ENCODE measurements around the gene FSHB. TPM values are rescaled to one million over a fixed set of nuclear protein-coding genes. Genes with fewer than 3 reads are reported as not detected.
"Not testable (repeated sequence)": the region's sequence is repeated elsewhere in the genome, so short reads cannot be mapped to it uniquely, and the experiment has no call there.

Gene FSHB
- total RNA-seq, 4 donors from 2014 or later: not detected

DNA sequence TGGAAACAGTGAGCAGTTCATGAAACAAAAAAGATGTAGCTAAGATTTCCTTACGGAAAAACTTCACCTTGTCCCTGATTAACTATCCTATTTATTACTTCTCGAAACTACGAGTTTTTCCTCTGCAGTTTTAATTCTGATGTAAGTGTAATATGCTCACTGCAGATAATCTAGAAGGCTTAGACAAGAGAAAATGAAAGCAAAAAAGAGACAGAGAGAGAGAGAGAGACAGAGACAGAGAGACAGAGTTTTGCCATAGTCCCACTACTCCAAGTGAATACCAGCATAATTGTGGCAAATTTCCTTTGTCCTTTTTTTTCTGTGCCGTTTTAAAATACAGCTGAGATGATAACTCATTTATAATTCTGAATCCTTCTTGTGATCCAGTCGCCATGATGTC lies 24.8 kb downstream of the FSHB start:
- H3K4me3 ChIP-seq (ENCODE audit: low read depth, poor library complexity, severe bottlenecking): no peak overlapping the region
- 67 to 70% methylated on average over 5 of the region's 5 CpGs for WGBS, 2 donors
- intact Hi-C loops (cut with DNase I; ENCODE audit: low total_unique reads): no loop called here
- TF ChIP-seq, protein P1, sequence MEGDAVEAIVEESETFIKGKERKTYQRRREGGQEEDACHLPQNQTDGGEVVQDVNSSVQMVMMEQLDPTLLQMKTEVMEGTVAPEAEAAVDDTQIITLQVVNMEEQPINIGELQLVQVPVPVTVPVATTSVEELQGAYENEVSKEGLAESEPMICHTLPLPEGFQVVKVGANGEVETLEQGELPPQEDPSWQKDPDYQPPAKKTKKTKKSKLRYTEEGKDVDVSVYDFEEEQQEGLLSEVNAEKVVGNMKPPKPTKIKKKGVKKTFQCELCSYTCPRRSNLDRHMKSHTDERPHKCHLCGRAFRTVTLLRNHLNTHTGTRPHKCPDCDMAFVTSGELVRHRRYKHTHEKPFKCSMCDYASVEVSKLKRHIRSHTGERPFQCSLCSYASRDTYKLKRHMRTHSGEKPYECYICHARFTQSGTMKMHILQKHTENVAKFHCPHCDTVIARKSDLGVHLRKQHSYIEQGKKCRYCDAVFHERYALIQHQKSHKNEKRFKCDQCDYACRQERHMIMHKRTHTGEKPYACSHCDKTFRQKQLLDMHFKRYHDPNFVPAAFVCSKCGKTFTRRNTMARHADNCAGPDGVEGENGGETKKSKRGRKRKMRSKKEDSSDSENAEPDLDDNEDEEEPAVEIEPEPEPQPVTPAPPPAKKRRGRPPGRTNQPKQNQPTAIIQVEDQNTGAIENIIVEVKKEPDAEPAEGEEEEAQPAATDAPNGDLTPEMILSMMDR (IDR thresholded peaks at IDR 0.05): no peak
- TF ChIP-seq POLR2A (IDR thresholded peaks at IDR 0.05): no peak
- no peak for DNase-seq (ENCODE audit: low spot score in 2 of 2)

DNA sequence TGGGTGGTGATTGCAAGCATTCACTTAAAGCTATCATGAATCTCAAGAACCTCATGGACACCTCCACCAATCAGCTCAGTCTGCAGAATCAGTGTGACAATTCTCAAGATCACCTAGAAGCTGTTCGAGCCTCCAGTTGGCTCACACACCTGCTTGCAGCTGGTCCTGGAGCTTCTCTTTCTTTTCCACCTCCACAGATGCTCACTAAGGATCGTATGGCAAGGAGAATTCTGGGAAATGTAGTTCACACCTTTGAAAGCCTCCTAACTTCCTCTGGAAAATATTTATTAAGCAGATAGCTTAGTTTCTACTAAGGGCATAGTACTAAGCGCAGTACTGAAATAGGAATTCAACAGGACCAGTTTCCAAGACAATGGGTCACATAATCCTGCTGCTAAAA lies 26.2 kb downstream of the FSHB start:
- no peak overlapping the region for H3K4me3 ChIP-seq (ENCODE audit: low read depth, poor library complexity, severe bottlenecking)
- WGBS, 2 donors: 62 to 70% methylated on average over 3 of the region's 3 CpGs
- DNase-seq (ENCODE audit: low spot score in 2 of 2): no peak
- TF ChIP-seq, protein P1 (IDR thresholded peaks at IDR 0.05): no peak
- TF ChIP-seq POLR2A (IDR thresholded peaks at IDR 0.05): no peak
- intact Hi-C loops (cut with DNase I; ENCODE audit: low total_unique reads): no loop called here

DNA sequence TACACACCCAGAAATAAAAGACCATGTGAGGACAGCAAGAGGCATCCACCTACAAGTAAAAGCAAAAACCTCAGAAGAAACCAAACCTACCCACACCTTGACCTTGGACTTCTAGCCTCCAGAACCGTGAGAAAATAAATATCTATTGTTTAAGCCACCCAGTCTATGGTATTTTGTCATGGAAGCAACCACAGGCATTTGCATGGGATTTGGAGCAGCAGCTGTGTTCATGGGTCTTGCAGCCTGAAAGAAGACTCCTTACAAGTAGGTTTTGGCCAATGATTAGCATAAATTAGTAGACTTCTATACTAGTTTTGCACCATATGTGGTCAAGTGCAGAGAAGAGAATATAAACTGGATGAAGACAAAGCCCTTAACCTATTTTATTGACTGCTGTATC lies 27.9 kb downstream of the FSHB start:
- WGBS, 2 donors: 32 to 48% methylated on average over 1 of the region's 1 CpG
- H3K4me3 ChIP-seq (ENCODE audit: low read depth, poor library complexity, severe bottlenecking): no peak overlapping the region
- TF ChIP-seq, protein P1 (IDR thresholded peaks at IDR 0.05): no peak
- TF ChIP-seq POLR2A (IDR thresholded peaks at IDR 0.05): no peak
- intact Hi-C loops (cut with DNase I; ENCODE audit: low total_unique reads): no loop called here
- no peak for DNase-seq (ENCODE audit: low spot score in 2 of 2)

DNA sequence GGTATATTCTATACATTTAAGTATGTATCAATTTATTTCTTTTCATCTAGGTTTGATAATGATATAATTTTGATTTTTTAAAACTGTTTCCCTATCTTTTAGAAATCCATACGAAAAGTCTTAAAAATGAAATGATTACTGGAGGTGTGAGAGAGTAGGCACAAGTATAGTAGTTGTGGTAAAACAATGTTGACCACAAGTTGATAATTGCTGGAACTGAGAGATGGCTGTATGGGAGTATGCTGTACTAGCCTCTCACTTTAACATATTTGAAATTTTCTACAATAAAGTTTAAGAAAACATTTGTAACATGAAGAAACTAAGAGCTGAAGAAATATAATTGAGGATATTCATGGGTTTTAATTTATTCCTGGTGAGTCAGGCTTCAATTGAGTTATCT lies 30.0 kb downstream of the FSHB start:
- no peak for TF ChIP-seq POLR2A (IDR thresholded peaks at IDR 0.05)
- TF ChIP-seq, protein P1 (IDR thresholded peaks at IDR 0.05): no peak
- intact Hi-C loops (cut with DNase I; ENCODE audit: low total_unique reads): loop anchor here (10.0 kb wide), 1 partner anchor 1874 kb away; no protein-coding TSS in a partner anchor
- H3K4me3 ChIP-seq (ENCODE audit: low read depth, poor library complexity, severe bottlenecking): no peak overlapping the region
- DNase-seq (ENCODE audit: low spot score in 2 of 2): no peak
- WGBS, 2 donors: 78 to 82% methylated on average over 1 of the region's 1 CpG

DNA sequence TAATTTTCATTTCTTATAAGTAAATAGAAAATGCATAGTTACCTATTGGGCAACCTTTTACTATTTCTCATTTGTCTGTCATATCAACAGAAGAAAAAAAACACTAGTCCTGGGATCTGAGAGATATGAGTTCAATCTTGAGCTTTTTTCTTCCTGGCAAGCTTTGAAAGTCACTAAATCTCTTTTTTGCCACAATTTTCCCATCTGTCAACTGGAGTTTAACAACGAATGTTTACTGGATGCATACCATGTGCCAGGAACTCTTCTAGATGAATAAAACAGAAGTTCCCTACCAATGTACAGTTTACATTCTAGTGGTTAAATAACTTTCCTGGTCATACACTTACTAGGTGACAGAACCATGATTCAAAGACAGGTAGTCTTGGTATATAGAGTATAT lies 31.0 kb downstream of the FSHB start:
- TF ChIP-seq, protein P1 (IDR thresholded peaks at IDR 0.05): no peak
- TF ChIP-seq POLR2A (IDR thresholded peaks at IDR 0.05): no peak
- 31 to 36% methylated on average over 1 of the region's 1 CpG for WGBS, 2 donors
- no peak for DNase-seq (ENCODE audit: low spot score in 2 of 2)
- intact Hi-C loops (cut with DNase I; ENCODE audit: low total_unique reads): loop anchor here (10.0 kb wide), 1 partner anchor 1873 kb away; no protein-coding TSS in a partner anchor
- H3K4me3 ChIP-seq (ENCODE audit: low read depth, poor library complexity, severe bottlenecking): no peak overlapping the region

DNA sequence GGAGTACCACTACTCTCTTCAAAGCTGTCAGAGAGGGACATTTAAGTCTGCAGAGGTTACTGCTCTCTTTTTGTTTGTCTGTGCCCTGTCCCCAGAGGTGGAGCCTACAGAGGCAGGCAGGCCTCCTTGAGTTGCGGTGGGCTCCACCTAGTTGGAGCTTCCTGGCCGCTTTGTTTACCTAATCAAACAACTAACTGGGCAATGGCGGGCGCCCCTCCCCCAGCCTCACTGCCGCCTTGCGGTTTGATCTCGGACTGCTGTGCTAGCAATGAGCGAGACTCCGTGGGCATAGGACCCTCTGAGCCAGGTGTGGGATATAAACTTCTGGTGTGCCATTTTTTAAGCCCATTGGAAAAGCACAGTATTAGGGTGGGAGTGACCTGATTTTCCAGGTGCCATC lies 37.8 kb downstream of the FSHB start:
- intact Hi-C loops (cut with DNase I; ENCODE audit: low total_unique reads): loop anchor here (10.0 kb wide), 1 partner anchor 1866 kb away; no protein-coding TSS in a partner anchor
- not testable (repeated sequence) for H3K4me3 ChIP-seq (ENCODE audit: low read depth, poor library complexity, severe bottlenecking); DNase-seq (ENCODE audit: low spot score in 2 of 2)
- WGBS, 2 donors: 88 to 93% methylated on average over 9 of the region's 9 CpGs
